Endothelial cell of umbilical vein (primary cell): Measurements from ENCODE around the gene KCNK2. TPM values are rescaled to one million over a fixed set of nuclear protein-coding genes. Genes with fewer than 3 reads are reported as not detected.

ENCODE experiments used
- BruUV-seq: library from RNA; stranded (reverse); fragments of 400-500 nt; replicated peaks from 2 replicates; lab custom pipeline; 2021; lab: Mats Ljungman, UMichigan
- CTCF ChIA-PET: fragments of 300-600, 350-600 bp; sonication (Branson Sonifier 250); formaldehyde crosslinking; loops from one replicate; lab custom pipeline; 2021; ENCODE audit warnings: antibody characterized with exemption, inconsistent platforms; lab: Charles Lee
- POLR2A ChIA-PET: fragments of 300-600, 350-600 bp; sonication (Branson Sonifier 250); formaldehyde crosslinking; loops from one replicate; lab custom pipeline; 2021; ENCODE audit warnings: antibody characterized with exemption, inconsistent platforms; lab: Charles Lee
- DNase-seq: peaks from one replicate; pipeline ENCODE4 v3.0.0-alpha.2; 2011; ENCODE audit warnings: low read depth, low spot score
- FAIRE-seq: peaks from 2 replicates; lab custom pipeline; 2011; peaks lifted over from hg19 to GRCh38; lab: Jason Lieb, UNC
- H2AFZ ChIP-seq: 2 replicates; pipeline ENCODE4 v1.6.0; 2012; ENCODE audit warnings: low read depth, low read length, control low read depth, inconsistent platforms
- H3K27ac ChIP-seq: 2 replicates; pipeline ENCODE4 v1.5.1; 2011; ENCODE audit warnings: low read depth, mild to moderate bottlenecking, control low read depth, low read length, moderate library complexity; ENCODE audit not compliant: insufficient read depth
- H3K27me3 ChIP-seq, 2 experiments: 2 replicates each; pipeline versions ENCODE4 v1.6.0 to v1.6.1; 2011; ENCODE audit warnings: low read length in 2 of 2, mixed read lengths in 1 of 2; ENCODE audit not compliant: control insufficient read depth in 2 of 2, insufficient read depth in 2 of 2
- H3K36me3 ChIP-seq, 2 experiments: 2 replicates in 1 of 2; 3 replicates in 1 of 2; pipeline ENCODE4 v1.5.1; 2011; ENCODE audit warnings: low read length in 2 of 2, mild to moderate bottlenecking in 1 of 2, moderate library complexity in 1 of 2; ENCODE audit not compliant: control insufficient read depth in 2 of 2, insufficient read depth in 2 of 2; ENCODE audit errors: extremely low read depth in 1 of 2
- H3K4me1 ChIP-seq: 3 replicates; pipeline ENCODE4 v1.5.1; 2011; ENCODE audit warnings: mild to moderate bottlenecking, low read length; ENCODE audit not compliant: control insufficient read depth, insufficient read depth; ENCODE audit errors: extremely low read depth
- H3K4me2 ChIP-seq: 2 replicates; pipeline ENCODE4 v1.6.1; 2011; ENCODE audit warnings: low read length, control low read depth, mixed read lengths; ENCODE audit not compliant: insufficient read depth
- H3K4me3 ChIP-seq, 3 experiments: fragments of 200-600 bp in 1 of 3; sonication (generic), shearing (Covaris generic) in 1 of 3; replicated peaks in 1 of 3; 2 replicates each; pipeline ENCODE4 v1.5.1; 2011 to 2016; ENCODE audit warnings: control low read depth in 3 of 3, low read length in 3 of 3, mild to moderate bottlenecking in 2 of 3, inconsistent platforms in 1 of 3, low read depth in 1 of 3, moderate library complexity in 1 of 3; ENCODE audit not compliant: insufficient read depth in 1 of 3
- H3K79me2 ChIP-seq: 2 replicates; pipeline ENCODE4 v1.6.0; 2012; ENCODE audit warnings: low read length, inconsistent platforms; ENCODE audit not compliant: control insufficient read depth, insufficient read depth
- H3K9ac ChIP-seq: replicated peaks from 2 replicates; pipeline ENCODE3; 2011; ENCODE audit warnings: low read length, control low read depth; ENCODE audit not compliant: insufficient read depth; ENCODE audit errors: extremely low read depth
- H3K9me1 ChIP-seq: replicated peaks from 3 replicates; pipeline ENCODE4 v1.6.0; 2011; ENCODE audit warnings: mild to moderate bottlenecking, low read length; ENCODE audit not compliant: control insufficient read depth, insufficient read depth; ENCODE audit errors: extremely low read depth
- H3K9me3 ChIP-seq: replicated peaks from 2 replicates; pipeline ENCODE4 v1.5.1; 2012; ENCODE audit warnings: low read length, inconsistent platforms; ENCODE audit not compliant: control insufficient read depth, insufficient read depth
- H4K20me1 ChIP-seq: replicated peaks from 2 replicates; pipeline ENCODE3; 2011; ENCODE audit warnings: mild to moderate bottlenecking, low read length; ENCODE audit not compliant: control insufficient read depth, insufficient read depth; ENCODE audit errors: extremely low read depth
- EZH2 ChIP-seq: IDR thresholded peaks from 2 replicates; pipeline ENCODE4 v1.6.1; 2012; ENCODE audit warnings: borderline replicate concordance, low read depth, mild to moderate bottlenecking, moderate library complexity, low read length, inconsistent platforms; ENCODE audit not compliant: severe bottlenecking
- FOS ChIP-seq: IDR thresholded peaks from 2 replicates; pipeline ENCODE4 v1.6.1; 2011; ENCODE audit warnings: mild to moderate bottlenecking, low read length, moderate library complexity, borderline replicate concordance; ENCODE audit not compliant: insufficient read depth
- GATA2 ChIP-seq: IDR thresholded peaks from 2 replicates; pipeline ENCODE4 v1.7.0; 2011; ENCODE audit warnings: low read depth, mild to moderate bottlenecking, moderate library complexity, mixed read lengths, low read length; ENCODE audit not compliant: insufficient read length, insufficient read depth
- JUN ChIP-seq: IDR thresholded peaks from 2 replicates; pipeline ENCODE4 v1.6.1; 2011; ENCODE audit warnings: borderline replicate concordance, low read depth; ENCODE audit not compliant: insufficient read length, insufficient read depth
- MAX ChIP-seq: IDR thresholded peaks from 2 replicates; pipeline ENCODE4 v1.6.1; 2011; ENCODE audit not compliant: insufficient read depth, insufficient read length
- MYC ChIP-seq: IDR thresholded peaks from one replicate; pipeline ENCODE4 v1.6.1; 2011; ENCODE audit warnings: mild to moderate bottlenecking, low read depth, low read length
- POLR2A ChIP-seq: IDR thresholded peaks from 2 replicates; pipeline ENCODE4 v1.6.1; 2012; ENCODE audit warnings: low read depth, mild to moderate bottlenecking, control low read depth, low read length
- POLR2AphosphoS5 ChIP-seq: IDR thresholded peaks from 2 replicates; pipeline ENCODE4 v1.6.1; 2012; ENCODE audit warnings: low read depth, mild to moderate bottlenecking, control low read depth, low read length, moderate library complexity; ENCODE audit not compliant: insufficient read depth
- dilution Hi-C: fragments of 300-500 bp; cut with MboI; formaldehyde crosslinking; loops from one replicate; pipeline ENCODE4 v1.15.0; 2019; ENCODE audit warnings: low sequenced_read_pairs; ENCODE audit not compliant: extremely low pct_ligation_motif_present
- intact Hi-C: fragments of 100-400 bp; cut with micrococcal nuclease; formaldehyde crosslinking; loops from one replicate; pipeline ENCODE4 v1.10.0; 2022
- polyA plus RNA-seq, 4 experiments: library from polyadenylated mRNA; depleted of rRNA in 3 of 4; stranded (reverse) in 3 of 4; unstranded in 1 of 4; fragments of >200 nt; gene quantifications; 2 replicates each; pipeline versions ENCODE4 v1.2.1 to v1.2.3, GENCODE V29; 2011 to 2012; ENCODE audit warnings: missing spikeins in 1 of 4
- total RNA-seq: library from RNA; stranded (reverse); gene quantifications from 2 replicates; pipeline ENCODE4 v1.2.3, GENCODE V29; 2021
- TF ChIP-seq, protein P1 (sequence below), 2 donors: IDR thresholded peaks; 1 replicate in 1 of 2; 2 replicates in 1 of 2; pipeline ENCODE4 v1.5.1; 2011; ENCODE audit warnings: low read length in 2 of 2, mild to moderate bottlenecking in 2 of 2, moderate library complexity in 2 of 2, control low read depth in 1 of 2, inconsistent platforms in 1 of 2, low read depth in 1 of 2; ENCODE audit not compliant: insufficient read depth in 1 of 2; ENCODE audit errors: extremely low read depth in 1 of 2

Gene KCNK2
- total and polyA plus RNA-seq, 2 donors (not counting 3 experiments of a cell fraction or from before 2014, with no cell fraction given) = 0.08 to 0.46 TPM

DNA sequence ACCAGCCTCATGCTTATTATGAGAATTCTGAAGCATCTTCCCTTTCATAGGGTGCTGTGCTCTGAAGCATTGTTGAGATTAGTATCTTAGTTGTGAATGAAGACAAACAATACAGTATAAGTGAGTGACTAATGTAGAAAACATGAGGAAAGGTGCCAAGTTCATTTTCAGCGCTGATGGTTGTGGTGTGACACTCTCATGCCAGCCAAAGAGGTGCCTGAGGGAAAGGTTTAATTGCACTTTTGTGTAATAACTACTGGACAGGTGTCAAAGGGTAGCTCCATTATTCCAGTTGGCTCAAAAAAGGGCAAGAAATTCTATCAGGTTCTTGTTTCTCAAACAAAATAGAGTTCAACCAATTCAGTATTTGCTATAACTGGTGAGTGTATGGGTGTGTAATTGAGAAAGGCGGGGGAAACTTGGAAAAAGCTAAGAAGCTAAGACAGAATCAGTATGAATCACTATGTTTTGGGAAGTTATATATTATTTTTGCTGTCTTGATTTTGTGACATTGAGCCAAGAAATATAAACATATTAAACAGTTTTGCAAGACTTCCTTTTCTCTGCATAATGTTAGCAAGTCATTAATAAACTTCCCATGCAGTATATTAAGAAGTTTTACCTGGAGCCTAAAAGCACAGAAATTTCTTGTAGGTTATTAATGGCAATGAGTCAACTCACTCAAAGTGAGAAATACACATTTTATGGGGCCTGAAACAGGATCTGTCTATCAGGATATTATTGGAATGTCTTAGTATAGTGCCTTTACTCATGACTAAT lies 31.8 kb downstream of the KCNK2 start:
- FAIRE-seq (peak; percentile 73), DNase-seq (peak; percentile 92)
- Histone ChIP-seq H3K9ac (peak overlapping the region; percentile 43), H3K27me3 (no peaks in the 10 kb centered on the region), H3K9me3 (no peaks in the 10 kb centered on the region), H3K9me1 (no peaks in the 10 kb centered on the region), H3K4me2 (peak overlapping the region; percentile 76), H2AFZ (peak overlapping the region; percentile 14), H3K79me2 (no peaks in the 10 kb centered on the region), H3K4me1 (peaks cover 22% of the 10 kb centered on the region), H4K20me1 (no peaks in the 10 kb centered on the region), H3K36me3 (no peaks in the 10 kb centered on the region), H3K27ac (peak overlapping the region; percentile 87), H3K4me3 (peak overlapping the region in 1 of 3 experiments; percentile 1)
- dilution Hi-C loops (no loop called here), intact Hi-C loops (loop anchor here (1.0 kb wide), 5 partner anchors 27 to 456 kb away; no protein-coding TSS in a partner anchor)
- ChIA-PET CTCF (interaction anchor here (1.0 to 1.3 kb wide), 6 partner anchors 11 to 409 kb away, joined by 3 to 4 read pairs (median 4); no protein-coding TSS in a partner anchor), POLR2A (no interaction called here)
- BruUV-seq = TSS peak; percentile 14
- TF ChIP-seq FOS (peak; percentile 58), POLR2AphosphoS5 (peak; percentile 19), GATA2 (peak; percentile 96), MYC (no peak), EZH2 (no peak), JUN (peak; percentile 62), MAX (no peak), POLR2A (peak; percentile 51)
- TF ChIP-seq, protein P1, sequence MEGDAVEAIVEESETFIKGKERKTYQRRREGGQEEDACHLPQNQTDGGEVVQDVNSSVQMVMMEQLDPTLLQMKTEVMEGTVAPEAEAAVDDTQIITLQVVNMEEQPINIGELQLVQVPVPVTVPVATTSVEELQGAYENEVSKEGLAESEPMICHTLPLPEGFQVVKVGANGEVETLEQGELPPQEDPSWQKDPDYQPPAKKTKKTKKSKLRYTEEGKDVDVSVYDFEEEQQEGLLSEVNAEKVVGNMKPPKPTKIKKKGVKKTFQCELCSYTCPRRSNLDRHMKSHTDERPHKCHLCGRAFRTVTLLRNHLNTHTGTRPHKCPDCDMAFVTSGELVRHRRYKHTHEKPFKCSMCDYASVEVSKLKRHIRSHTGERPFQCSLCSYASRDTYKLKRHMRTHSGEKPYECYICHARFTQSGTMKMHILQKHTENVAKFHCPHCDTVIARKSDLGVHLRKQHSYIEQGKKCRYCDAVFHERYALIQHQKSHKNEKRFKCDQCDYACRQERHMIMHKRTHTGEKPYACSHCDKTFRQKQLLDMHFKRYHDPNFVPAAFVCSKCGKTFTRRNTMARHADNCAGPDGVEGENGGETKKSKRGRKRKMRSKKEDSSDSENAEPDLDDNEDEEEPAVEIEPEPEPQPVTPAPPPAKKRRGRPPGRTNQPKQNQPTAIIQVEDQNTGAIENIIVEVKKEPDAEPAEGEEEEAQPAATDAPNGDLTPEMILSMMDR (IDR thresholded peaks at IDR 0.05; ENCODE audit: extremely low read depth in 1 of 2, insufficient read depth in 1 of 2, low read depth in 1 of 2, low read length in 2 of 2) = no peak
